GM21723 (cell line): ENCODE measurements around the gene MAGOH.
A peak's percentile ranks its signal among the peaks of the same experiment; 100 is the strongest.
"Not testable (repeated sequence)": the region's sequence is repeated elsewhere in the genome, so short reads cannot be mapped to it uniquely, and the experiment has no call there.

Experiments
- ATAC-seq: cut with Tn5 transposase; IDR thresholded peaks from one replicate; pipeline ENCODE4 v1.9.1; 2021; ENCODE audit warnings: mild to moderate bottlenecking, moderate library complexity; ENCODE audit not compliant: unreplicated experiment

Gene MAGOH

DNA sequence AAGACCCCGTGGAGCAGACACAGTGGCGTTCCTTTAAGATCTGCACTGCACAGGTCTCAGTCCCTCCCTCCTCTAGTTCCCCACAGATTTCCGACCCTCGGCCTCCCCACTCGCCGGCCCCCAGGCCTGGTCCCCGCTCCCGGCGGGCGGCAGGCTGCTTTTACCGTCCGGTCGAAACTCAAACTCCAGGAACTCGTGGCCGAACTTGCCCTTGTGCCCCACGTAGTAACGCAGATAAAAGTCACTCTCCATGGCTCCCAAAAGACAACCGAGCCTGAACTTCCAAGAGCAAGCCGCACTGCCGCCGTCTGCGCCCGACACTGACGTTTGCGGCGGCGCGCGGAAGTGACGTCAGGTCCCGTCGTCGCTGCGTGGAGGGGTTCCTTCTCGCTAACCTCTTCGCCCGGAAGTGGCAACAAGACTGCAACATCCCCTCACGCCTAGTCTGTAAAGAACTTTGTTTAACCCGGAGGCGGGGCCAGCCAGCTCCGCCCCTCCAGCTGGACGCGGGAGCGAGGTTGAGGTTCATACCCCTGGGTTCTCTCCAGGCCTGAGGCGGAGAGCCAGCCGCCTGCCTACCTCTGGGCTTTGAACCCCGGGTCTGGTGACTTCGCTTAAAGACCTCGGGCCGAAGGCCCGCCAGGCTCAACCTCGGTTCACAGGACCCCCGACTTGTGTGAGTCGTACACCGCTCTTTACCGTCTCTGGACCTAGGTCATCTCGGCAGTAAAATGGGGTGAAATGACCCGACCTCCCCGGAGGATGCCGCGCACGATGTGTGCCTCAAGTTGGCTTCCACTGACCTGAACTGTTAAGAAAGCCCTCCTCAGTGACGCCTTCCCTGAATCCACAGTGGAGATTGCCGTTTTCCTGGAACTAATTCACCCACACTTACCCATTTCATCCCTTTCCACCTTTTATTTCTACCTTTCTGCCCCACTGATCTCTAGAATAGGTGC is at the start of gene MAGOH:
MAGOH (minus strand) TSS at position 322 of the 959 bp plus-strand sequence; CDS start at position 252, 70 bp downstream.
- ATAC-seq: peak; percentile 94

DNA sequence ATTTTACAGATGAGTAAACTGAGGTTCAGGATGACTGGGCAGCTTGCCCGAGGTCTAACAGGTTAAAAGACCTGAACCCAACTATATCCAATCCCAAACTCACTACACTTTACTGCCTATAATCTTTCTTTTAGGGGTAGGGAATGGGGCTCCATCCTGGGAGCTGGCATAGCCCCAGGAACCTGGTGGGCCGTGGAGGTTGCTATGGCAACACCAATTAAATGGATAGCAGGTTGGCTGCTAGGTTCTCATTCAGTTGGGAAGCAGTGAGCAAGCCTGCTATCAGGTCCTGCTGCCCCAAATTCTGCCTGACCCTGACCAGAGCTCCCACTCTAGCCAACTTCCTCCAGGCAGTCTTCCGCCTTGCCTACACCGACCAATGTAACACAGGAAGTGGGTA is 48.6 kb upstream of the MAGOH start:
- no peak for ATAC-seq

DNA sequence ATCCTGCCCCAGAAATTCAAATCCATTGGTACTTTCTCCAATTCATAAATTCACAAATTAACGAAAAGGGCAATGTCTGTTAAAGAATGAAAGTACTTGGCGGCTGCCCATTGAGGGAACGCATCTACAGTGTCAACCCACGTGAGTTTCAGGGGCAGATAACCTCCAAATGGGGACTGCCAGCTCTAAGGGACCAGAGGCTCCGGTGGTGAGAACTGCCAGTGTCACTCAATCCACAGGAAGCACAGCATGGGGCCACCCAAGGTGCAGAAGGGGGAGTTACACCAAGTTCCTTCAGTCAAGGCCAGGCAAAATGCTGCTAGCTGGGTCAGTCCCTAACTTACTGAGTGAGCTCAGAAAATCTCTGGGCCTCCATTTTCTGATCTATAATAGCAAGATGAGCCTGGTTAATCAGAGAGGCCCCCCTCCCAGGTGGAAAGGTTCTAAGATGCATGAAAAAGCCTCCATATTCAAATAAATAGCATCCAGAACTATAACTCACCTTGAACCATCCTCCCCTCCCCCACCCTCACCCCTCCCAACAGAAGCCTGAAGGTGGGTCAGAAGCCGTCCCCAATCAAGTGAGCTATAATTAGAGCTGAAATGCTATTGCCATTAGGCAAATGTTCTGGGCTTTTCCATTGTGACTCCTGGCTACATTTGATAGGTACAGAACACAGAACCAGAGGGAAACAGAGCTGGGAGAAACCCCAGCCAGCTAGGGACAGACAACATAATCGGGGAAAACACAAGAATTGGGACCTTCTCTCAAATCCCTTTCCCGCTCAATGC is 47.8 kb upstream of the MAGOH start:
- no peak for ATAC-seq

DNA sequence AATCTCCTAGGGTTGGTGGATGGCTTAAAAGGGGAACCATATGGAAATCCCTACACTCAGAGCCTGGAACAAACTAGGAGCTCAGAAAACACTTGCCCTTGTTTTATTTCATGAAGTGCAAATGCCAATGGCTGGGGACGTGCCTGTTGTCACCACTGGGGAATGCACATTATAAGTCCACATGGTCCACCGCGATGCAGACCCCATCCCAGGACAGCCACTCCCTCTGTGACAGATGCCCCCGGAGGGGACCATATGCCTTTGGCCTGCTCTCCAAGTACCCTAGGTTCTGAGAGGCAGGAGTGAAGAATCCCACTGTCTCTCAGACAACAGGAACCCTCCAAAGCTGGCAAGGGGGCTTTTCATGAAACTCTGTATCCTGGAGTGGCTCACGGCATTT is 47.2 kb upstream of the MAGOH start:
- no peak for ATAC-seq

DNA sequence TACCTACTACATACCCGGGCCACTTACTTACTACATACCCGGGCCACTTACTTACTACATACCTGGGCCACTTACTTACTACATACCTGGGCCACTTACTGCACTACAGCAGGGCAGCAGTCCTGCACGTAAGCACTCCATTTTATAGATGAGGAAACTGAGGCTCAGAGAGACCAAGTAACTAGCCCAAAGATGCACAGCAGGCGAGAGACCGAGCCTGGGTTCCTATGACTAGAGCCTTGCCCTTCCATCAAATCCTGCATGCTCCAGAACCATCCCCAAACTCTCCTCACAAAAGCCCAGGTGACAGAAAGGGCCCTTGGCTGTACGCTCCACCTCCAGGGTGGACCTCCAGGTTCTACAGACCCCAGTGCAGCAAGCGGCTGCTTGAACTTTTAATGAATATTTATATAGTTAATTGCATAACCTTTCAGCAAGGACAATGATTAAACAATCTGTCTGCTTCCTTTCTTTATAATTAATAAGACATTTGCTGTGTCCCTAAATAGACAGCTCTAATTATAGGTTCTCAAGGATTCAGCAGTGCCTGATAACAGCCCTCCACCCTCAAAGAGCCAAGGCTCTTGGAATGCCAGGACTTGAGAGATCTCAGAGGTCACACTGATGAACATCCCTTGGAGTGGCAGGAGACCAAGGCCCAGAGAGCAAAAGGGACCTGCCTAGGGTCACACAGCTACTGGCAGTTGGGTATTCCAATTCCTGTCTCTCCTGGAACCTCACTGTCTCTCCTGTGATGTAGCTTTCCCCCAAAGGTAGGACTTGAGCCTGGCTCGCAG is 46.1 kb upstream of the MAGOH start:
- ATAC-seq: no peak

DNA sequence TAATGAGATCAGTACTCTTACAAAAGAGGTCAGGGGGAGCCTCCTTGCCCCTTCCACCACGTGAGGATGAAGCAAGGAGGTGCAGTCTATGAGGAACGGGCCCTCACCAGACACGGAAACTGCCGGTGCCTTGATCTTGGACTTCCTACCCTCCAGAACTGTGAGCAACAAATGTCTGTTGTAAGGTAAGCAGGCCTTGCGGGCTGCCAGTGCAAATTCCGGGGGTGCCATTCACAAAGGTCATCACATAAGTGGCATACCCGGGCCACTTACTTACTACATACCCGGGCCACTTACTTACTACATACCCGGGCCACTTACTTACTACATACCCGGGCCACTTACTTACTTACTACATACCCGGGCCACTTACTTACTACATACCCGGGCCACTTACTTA is 44.8 kb upstream of the MAGOH start:
- ATAC-seq: not testable (repeated sequence)

DNA sequence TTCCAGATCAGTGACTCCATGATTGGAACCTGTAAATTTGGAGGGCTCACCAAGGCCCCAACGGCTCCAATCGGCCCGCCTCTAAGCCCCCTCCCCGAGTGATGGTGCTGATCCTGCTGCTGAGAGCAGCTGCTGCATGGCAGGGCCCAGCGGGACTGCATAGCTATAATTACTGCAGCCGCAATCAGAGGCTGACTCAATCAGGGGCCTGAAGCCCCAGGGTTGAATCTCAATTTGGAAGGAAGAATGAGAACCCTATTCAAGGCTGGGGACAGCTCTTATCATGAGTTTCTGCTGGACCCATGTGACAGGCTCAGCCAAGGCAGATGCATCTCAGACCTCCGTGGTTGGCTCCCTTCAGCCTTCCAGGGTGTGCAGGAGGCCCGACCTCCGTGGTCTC is 42.8 kb upstream of the MAGOH start:
- ATAC-seq: no peak

DNA sequence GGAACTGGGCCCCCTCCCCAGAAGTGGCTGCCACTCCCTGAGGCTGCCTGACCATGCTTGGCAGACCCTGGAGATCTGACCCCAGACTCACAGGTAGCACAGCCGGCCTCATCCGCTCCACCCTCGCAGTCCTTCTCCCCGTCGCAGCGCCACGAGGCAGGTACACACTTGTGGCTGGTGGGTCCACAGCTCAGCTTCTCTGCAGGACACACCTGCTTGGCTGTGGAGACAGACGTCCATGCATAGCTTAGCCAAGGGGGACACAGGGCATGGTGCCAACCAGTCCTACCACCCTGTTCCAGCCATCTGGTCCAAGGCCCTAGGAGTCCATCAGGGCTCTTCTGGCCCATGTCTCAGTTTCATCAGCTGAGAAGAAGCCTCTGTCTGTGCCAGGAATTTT is 42.2 kb upstream of the MAGOH start:
- ATAC-seq: no peak

DNA sequence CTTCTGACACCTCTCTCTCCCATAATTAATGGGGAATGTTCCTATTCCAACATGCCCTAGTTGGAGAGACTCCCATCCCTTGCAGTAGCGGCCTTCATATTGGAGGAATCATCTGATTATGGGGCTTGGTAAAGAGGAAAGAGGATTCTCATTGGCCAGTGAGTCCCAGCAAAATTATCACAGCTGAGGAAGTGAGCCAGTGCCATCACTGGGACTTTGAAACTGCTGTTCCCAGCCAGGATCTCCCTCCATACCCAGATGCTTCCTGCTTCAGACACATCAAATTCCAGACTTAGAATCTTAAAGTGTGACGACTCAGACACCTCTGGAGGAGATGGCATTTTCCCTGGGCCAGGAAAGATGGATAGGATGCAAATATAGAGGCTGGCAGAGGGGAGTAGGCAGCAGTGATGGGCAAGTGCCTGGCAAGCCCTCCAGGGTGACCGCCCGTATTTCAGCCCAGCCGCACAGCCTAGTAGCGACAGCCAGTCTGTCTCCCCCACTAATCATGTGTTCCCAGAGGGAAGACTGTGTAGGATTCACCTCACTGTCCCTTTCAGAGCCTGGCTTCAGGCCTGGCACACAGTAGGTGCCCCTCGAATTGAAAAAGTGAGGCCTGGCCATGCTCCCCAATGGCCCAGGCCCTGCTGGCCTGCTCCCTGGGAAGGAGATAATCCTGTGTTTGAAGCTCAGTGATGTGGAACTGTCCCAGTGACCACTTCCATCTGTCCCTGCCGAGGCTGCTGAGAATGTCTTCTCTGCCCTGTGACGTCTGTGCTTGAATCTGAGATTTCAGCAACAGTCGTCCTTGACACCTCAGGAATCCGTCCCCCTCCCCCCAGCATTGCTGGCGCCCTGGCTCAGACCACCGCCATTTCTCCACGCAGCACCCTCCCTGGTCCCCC is 41.2 kb upstream of the MAGOH start:
- no peak for ATAC-seq

DNA sequence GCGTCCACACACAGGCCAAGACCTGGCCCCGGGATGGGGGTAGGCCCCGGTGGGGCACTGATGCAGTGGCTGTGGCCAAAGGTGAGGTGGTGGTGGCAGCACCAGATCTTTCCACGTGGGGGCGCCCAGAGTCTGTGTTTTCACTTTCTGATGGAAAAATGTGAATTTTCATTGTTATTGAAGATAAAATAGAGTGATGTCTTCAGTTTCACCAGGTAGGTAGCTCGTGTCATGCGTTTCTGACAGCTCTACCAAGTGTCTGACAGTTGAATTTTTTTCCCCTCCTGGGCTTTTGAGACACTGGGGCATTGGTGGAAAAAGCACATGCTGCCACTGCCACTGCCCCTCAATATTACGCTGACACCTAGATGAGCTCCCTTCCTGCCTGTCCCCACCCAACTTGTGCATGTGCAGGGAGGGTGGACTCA is 40.0 kb upstream of the MAGOH start:
- no peak for ATAC-seq

DNA sequence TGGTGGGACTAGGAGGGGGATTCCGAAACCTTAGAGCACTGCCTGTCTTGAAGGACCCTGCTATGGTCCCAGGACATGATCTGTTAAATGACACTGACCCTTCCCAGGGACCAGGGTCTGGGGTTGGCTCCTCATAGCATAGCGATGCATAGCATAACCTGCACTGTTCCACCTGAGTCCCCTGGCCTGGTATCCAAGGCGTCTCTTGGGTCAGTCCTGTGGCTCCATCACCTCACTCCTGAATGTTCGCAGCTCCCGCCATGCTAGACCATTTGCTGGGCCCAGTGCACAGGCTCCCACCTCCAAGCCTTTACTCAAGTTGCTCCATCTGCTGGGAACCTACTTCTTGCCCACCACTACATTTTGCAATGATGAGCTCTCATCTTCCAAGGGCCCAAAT is 39.0 kb upstream of the MAGOH start:
- no peak for ATAC-seq

DNA sequence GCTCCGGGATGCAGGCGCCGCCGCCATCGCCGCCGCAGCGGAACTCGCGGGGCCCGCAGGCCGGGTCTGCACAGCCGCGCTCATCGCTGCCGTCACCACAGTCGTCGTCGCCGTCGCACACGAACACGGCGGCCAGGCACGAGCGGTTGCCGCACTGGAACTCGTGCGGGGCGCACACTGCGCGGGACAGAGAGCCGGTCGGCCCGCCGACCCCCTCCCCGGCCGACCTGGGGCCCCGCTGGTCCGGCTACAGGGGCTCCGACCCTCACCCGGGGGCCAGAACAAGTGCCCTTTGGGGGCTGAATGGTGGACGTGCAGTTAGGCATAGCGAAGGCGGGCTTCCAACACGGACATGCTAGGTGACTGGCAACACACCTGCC is 38.6 kb upstream of the MAGOH start:
- no peak for ATAC-seq

DNA sequence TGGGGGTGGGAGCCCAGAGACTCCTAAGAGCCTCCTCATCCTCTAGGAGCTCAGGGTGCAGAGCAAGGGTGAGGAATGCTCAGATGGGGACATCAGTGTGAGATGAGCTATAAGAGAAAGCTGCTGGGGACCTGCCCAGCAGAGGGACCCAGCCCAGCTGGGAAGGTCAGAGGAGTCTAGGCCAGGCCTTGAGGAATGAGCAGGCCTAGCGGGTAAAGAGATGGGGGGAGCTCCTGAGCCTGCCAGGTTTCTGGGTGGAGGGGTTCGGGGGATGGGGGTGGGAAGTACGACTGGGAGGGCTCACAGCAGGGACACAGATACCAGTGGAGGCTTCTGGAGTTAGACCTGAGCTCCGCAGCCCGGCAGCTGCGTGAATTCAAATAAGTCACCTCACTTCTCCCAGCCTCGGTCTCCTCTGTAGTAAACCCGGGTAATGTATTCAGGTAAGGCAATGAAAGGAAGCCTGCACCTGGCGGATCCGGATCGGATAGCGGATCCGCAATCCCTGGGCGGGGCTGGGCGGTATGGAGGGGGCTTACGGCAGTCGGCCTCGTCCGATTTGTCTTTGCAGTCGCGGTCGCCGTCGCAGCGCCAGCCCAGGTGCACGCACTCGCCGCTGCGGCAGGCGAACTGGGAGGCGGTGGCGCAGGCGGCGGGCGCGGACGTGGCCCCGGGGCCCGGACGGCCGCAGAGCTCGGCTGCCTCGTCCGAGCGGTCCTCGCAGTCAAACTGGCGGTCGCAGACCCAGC is 38.0 kb upstream of the MAGOH start:
- ATAC-seq: no peak

DNA sequence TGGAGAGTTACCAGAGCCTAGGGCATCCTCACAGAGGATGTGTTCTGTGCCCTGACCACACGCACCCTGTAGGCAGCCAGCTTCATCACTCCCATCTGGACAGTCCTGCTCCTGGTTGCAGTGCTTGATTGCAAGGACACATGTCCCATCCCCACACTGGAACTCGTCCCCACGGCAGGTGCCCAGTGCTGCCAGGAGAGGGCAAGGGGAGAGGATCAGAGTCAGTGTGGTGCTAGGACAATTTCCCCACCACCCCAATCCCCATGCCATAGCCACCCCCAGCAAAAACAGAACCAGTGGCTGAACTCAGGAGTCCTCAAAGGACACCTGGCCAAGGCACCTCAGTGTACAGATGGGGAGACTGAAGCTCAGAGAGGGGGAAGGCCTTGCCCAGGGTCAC is 37.2 kb upstream of the MAGOH start:
- no peak for ATAC-seq

DNA sequence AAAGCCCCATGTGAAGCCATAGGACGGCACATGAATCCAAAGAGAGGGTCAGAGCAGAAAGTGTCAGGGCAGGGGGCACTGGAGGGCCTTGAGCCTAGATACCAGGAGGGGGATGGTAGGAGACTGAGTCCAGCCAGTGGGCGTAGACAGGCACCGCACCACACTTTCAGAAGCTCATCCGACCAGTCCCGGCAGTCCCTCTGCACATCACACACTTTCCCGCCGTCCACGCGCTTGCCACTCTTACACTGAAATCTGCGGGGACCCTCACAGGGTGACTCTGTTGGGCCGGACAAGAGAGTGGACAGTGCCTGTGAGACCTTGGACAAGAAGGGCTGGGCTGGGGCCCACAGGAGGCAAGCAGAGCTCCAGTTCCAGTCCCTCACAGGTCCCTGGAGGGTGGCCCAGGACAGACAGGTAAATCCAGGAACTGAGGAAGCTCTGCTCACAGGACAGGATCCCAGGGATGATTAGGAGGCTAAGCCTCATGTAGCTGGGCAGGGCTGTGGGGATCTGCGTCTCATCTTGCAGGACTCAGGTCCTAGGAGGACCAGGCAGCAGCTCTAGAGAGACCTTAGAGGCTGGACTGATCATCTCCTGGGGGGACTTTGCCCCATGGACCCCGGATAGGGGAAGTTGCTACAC is 36.3 kb upstream of the MAGOH start:
- ATAC-seq: no peak

DNA sequence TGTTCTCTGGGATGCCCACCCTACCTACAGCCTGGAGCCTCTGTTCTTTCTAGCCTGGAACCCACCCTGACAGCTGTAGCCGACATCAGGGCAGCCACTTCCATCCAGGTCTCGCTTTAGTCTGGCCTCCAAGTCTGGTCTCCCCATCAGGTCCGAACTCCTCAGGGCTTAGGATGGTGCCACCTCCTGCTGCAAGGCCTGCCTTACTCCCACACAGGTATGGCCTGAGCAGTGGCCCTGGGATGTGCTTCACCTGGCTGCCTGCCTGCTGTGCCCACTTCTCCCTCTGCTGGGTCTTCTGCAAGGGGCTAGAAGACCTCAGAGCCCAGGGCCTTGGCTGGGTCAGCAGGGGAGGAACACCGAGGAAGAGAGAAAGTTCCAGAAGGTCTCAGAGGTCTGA is 35.7 kb upstream of the MAGOH start:
- ATAC-seq: no peak

DNA sequence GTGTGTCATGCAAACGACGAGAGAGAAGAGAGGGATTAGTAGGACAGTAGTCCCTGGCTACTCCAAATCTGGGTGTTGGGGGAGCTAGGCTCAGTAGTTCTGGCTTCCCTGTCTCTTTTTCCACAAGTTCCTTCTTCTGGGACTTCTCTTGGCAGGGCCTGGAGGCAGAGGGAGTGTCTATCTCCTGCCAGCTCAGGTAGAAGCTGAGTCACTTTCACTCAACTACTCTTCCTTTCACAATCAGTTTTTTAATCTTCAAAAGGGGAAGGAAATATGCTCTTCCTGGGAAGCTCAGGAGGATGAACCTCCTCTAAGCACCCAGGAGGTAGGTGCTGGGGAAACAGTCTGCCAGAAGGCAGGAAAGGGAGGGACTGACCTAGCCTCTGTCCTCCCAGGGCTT is 35.2 kb upstream of the MAGOH start:
- ATAC-seq: no peak

DNA sequence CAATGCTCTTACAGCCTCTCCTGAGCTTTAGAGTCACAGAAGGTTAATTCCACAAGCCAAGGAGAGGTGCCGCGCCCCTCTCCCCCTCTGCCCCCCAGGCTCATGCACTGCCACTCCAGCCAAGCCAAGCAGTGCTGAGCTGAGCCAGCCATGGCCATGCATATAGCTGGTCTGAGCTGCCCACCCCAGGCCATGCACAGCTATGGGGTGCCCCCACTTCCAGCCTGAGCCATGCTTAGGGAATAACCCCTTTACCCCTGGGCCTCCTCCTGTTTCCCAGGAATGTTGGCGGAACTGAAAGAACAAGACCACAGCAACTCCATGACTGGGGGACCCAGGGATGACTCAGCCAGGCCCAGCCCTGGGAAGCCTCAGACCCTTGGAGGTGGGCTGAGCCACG is 34.0 kb upstream of the MAGOH start:
- ATAC-seq: no peak
